Neural cell (in vitro differentiated cells): ENCODE measurements around the gene ALDOA. TPM values are rescaled to one million over a fixed set of nuclear protein-coding genes. Genes with fewer than 3 reads are reported as not detected.

Experiments
- H2AFZ ChIP-seq: fragments of 200-600, 300-800 bp; sonication (generic), shearing (Covaris generic); 2 replicates; pipeline ENCODE4 v1.6.0; 2014; ENCODE audit warnings: low read depth, mild to moderate bottlenecking, antibody characterized with exemption, low read length, moderate library complexity
- H3F3A ChIP-seq: fragments of 200-600 bp; shearing (Covaris generic); 2 replicates; pipeline ENCODE4 v1.6.1; 2016; ENCODE audit warnings: mild to moderate bottlenecking, moderate library complexity, mixed read lengths, antibody characterized with exemption, low read length; ENCODE audit not compliant: insufficient read depth, poor library complexity, severe bottlenecking
- H3K27ac ChIP-seq: fragments of 200-600, 300-800 bp; sonication (generic), shearing (Covaris generic); 2 replicates; pipeline ENCODE4 v1.5.1; 2014; ENCODE audit warnings: mild to moderate bottlenecking, low read length, moderate library complexity
- H3K27me3 ChIP-seq: fragments of 300-800, 200-600 bp; sonication (generic), shearing (Covaris generic); 2 replicates; pipeline ENCODE4 v1.6.0; 2014; ENCODE audit warnings: mild to moderate bottlenecking, low read depth, low read length, moderate library complexity; ENCODE audit not compliant: insufficient read depth
- H3K36me3 ChIP-seq: fragments of 300-800, 200-600 bp; sonication (generic), shearing (Covaris generic); 2 replicates; pipeline ENCODE4 v1.5.1; 2014; ENCODE audit warnings: mild to moderate bottlenecking, antibody characterized with exemption, low read length, moderate library complexity; ENCODE audit not compliant: insufficient read depth
- H3K4me2 ChIP-seq: fragments of 300-800, 200-600 bp; sonication (generic), shearing (Covaris generic); 2 replicates; pipeline ENCODE4 v1.6.0; 2014; ENCODE audit warnings: mild to moderate bottlenecking, low read length
- H3K4me3 ChIP-seq: fragments of 300-800, 200-600 bp; sonication (generic), shearing (Covaris generic); 2 replicates; pipeline ENCODE4 v1.5.1; 2014; ENCODE audit warnings: mild to moderate bottlenecking, low read length, moderate library complexity
- H3K79me2 ChIP-seq: fragments of 200-600 bp; shearing (Covaris generic); replicated peaks from 2 replicates; pipeline ENCODE4 v1.6.0; 2014; ENCODE audit warnings: mild to moderate bottlenecking, low read length, moderate library complexity; ENCODE audit not compliant: insufficient read depth
- H3K9ac ChIP-seq: fragments of 300-800, 200-600 bp; sonication (generic), shearing (Covaris generic); 2 replicates; pipeline ENCODE4 v1.6.1; 2016; ENCODE audit warnings: mild to moderate bottlenecking, low read length, mixed read lengths
- H3K9me2 ChIP-seq: fragments of 200-600 bp; shearing (Covaris generic); 2 replicates; pipeline ENCODE4 v1.6.1; 2016; ENCODE audit warnings: mild to moderate bottlenecking, low read length, mixed read lengths; ENCODE audit not compliant: insufficient read depth
- H3K9me3 ChIP-seq: fragments of 200-600, 300-800 bp; sonication (generic), shearing (Covaris generic); 2 replicates; pipeline ENCODE4 v1.6.1; 2016; ENCODE audit warnings: mild to moderate bottlenecking, mixed run types, low read length, moderate library complexity, mixed read lengths
- H4K20me1 ChIP-seq: fragments of 200-600 bp; shearing (Covaris generic); 2 replicates; pipeline ENCODE4 v1.6.1; 2016; ENCODE audit warnings: mild to moderate bottlenecking, mixed run types; ENCODE audit not compliant: insufficient read depth
- EP300 ChIP-seq: fragments of 450-650 bp; conservative IDR thresholded peaks from 2 replicates; pipeline ENCODE4 v1.6.1; 2014; ENCODE audit warnings: antibody characterized with exemption, mild to moderate bottlenecking, moderate library complexity; ENCODE audit not compliant: poor library complexity, severe bottlenecking
- EZH2 ChIP-seq: fragments of 200-600, 300-800 bp; shearing (Covaris generic), sonication (generic); IDR thresholded peaks from 2 replicates; pipeline ENCODE4 v1.6.1; 2014; ENCODE audit warnings: antibody characterized with exemption, low read length, borderline replicate concordance, mild to moderate bottlenecking; ENCODE audit not compliant: insufficient read depth, poor library complexity, severe bottlenecking
- MXI1 ChIP-seq: fragments of 450-650 bp; conservative IDR thresholded peaks from 2 replicates; pipeline ENCODE4 v1.6.1; 2014; ENCODE audit warnings: antibody characterized with exemption, mild to moderate bottlenecking; ENCODE audit not compliant: poor library complexity, severe bottlenecking
- POLR2AphosphoS5 ChIP-seq: IDR thresholded peaks from 2 replicates; pipeline ENCODE4 v1.6.1; 2012
- RAD21 ChIP-seq: fragments of 450-650 bp; conservative IDR thresholded peaks from 2 replicates; pipeline ENCODE4 v1.6.1; 2014; ENCODE audit warnings: antibody characterized with exemption, mild to moderate bottlenecking, moderate library complexity
- SMC3 ChIP-seq: fragments of 450-650 bp; conservative IDR thresholded peaks from 2 replicates; pipeline ENCODE4 v1.6.1; 2014; ENCODE audit warnings: antibody characterized with exemption, mild to moderate bottlenecking, moderate library complexity; ENCODE audit not compliant: poor library complexity
- TAF1 ChIP-seq: IDR thresholded peaks from 2 replicates; pipeline ENCODE4 v1.6.1; 2012; ENCODE audit warnings: low read depth
- polyA plus RNA-seq: library from polyadenylated mRNA; depleted of rRNA; stranded (reverse); fragments of >200 nt; gene quantifications from 2 replicates; pipeline ENCODE4 v1.2.3, GENCODE V29; 2014
- TF ChIP-seq, protein P1 (sequence below): IDR thresholded peaks from 2 replicates; pipeline ENCODE4 v1.6.1; 2012; ENCODE audit warnings: borderline replicate concordance
- TF ChIP-seq, protein P2 (sequence below): fragments of 450-650 bp; IDR thresholded peaks from 2 replicates; pipeline ENCODE4 v1.5.1; 2014; ENCODE audit warnings: antibody characterized with exemption, mild to moderate bottlenecking, moderate library complexity; ENCODE audit not compliant: poor library complexity, severe bottlenecking

Gene ALDOA
- polyA plus RNA-seq, 1 donor from 2014 or later, result 59.3 TPM

DNA sequence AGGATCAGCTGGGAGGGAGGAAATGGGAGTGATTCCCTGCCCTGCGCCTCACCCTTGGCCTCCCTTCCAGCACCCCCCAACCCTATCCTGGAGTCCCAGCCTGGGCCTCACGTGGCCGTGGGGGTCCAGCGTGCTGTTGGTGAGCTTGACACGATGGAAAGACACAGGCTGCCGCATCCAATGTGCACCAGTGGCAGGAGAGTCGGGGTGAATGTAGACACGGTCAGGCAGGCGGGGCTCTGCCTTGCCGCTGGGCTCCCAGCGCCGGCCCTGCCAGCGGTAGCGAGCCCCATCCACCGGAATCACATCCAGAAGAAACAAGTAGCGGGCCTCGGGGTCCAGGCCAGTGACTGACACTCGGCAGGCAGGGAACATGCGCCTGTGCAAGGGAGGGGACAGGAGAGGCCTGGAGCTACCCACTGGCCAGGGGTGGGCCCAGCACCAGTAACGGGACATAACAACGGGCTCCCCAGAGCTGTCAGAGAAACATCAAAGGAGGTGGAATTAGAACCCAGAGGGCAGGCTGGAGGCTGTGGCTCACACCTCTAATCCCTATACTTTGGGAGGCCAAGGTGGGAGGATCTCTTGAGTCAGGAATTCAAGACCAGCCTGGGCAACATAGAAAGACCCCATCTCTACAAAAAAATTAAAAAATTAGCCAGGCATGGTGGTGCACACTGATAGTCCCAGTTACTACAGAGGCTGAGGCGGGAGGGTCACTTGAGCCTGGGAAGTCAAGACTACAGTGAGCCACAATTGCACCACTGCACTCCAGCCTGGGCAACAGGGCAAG is 23.5 kb downstream of the ALDOA start:
- Histone ChIP-seq H3K36me3 (peaks cover 5% of the 10 kb centered on the region), H3F3A (no peaks in the 10 kb centered on the region), H3K27me3 (no peaks in the 10 kb centered on the region), H3K9ac (no peak overlapping the region), H3K9me2 (no peaks in the 10 kb centered on the region), H2AFZ (no peak overlapping the region), H3K79me2 (no peaks in the 10 kb centered on the region), H4K20me1 (no peaks in the 10 kb centered on the region), H3K4me2 (no peak overlapping the region), H3K27ac (no peak overlapping the region), H3K9me3 (no peaks in the 10 kb centered on the region), H3K4me3 (no peak overlapping the region)
- no peak for TF ChIP-seq EZH2
- no peak for TF ChIP-seq MXI1
- TF ChIP-seq, protein P1, sequence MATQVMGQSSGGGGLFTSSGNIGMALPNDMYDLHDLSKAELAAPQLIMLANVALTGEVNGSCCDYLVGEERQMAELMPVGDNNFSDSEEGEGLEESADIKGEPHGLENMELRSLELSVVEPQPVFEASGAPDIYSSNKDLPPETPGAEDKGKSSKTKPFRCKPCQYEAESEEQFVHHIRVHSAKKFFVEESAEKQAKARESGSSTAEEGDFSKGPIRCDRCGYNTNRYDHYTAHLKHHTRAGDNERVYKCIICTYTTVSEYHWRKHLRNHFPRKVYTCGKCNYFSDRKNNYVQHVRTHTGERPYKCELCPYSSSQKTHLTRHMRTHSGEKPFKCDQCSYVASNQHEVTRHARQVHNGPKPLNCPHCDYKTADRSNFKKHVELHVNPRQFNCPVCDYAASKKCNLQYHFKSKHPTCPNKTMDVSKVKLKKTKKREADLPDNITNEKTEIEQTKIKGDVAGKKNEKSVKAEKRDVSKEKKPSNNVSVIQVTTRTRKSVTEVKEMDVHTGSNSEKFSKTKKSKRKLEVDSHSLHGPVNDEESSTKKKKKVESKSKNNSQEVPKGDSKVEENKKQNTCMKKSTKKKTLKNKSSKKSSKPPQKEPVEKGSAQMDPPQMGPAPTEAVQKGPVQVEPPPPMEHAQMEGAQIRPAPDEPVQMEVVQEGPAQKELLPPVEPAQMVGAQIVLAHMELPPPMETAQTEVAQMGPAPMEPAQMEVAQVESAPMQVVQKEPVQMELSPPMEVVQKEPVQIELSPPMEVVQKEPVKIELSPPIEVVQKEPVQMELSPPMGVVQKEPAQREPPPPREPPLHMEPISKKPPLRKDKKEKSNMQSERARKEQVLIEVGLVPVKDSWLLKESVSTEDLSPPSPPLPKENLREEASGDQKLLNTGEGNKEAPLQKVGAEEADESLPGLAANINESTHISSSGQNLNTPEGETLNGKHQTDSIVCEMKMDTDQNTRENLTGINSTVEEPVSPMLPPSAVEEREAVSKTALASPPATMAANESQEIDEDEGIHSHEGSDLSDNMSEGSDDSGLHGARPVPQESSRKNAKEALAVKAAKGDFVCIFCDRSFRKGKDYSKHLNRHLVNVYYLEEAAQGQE, result no peak
- TF ChIP-seq TAF1, result no peak
- TF ChIP-seq SMC3, result no peak
- TF ChIP-seq RAD21, result no peak

DNA sequence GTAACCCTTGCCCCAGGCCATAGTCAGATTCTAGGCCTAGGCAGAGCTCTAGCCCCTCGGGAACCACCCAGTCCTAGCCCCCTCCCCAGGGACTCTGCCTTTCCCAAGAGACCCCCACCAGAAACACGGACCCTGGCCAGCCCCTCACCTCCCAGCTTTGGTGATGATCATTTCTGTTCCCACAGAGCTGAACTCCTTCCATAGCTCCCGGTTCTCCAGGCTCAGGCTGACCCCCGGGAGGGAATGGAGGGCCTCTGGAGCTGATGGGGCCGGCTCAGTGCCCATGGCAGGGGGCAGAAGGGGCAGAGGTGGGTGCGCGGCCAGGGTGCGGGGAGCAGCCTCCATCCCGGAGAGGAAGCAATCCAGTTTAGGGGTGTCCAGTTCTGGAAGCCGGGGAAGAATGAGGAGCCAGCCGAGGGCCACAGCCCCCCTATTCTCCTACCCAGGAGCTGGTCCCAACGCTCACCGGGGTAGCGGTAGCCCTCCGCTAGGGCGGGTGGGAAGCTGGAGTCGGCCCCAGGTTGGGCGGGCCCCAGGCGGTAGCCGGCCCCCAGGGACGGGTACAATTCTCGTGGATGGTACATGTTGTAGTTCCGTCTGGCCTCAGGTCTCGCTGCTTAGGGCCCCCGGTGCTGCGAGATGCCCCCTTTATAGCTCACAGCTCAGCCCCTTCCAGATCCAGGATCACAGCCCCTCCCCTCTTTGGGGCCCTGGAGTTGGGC is 25.2 kb downstream of the ALDOA start:
- H4K20me1 ChIP-seq, result no peaks in the 10 kb centered on the region
- peaks cover under 1% of the 10 kb centered on the region for H3K36me3 ChIP-seq
- no peak overlapping the region for H2AFZ ChIP-seq
- no peak overlapping the region for H3K4me3 ChIP-seq
- no peak overlapping the region for H3K9ac ChIP-seq
- TF ChIP-seq TAF1 (no peak), EZH2 (no peak), RAD21 (no peak), EP300 (no peak), SMC3 (no peak), POLR2AphosphoS5 (no peak), MXI1 (no peak)
- TF ChIP-seq, protein P1, result no peak
- TF ChIP-seq, protein P2, sequence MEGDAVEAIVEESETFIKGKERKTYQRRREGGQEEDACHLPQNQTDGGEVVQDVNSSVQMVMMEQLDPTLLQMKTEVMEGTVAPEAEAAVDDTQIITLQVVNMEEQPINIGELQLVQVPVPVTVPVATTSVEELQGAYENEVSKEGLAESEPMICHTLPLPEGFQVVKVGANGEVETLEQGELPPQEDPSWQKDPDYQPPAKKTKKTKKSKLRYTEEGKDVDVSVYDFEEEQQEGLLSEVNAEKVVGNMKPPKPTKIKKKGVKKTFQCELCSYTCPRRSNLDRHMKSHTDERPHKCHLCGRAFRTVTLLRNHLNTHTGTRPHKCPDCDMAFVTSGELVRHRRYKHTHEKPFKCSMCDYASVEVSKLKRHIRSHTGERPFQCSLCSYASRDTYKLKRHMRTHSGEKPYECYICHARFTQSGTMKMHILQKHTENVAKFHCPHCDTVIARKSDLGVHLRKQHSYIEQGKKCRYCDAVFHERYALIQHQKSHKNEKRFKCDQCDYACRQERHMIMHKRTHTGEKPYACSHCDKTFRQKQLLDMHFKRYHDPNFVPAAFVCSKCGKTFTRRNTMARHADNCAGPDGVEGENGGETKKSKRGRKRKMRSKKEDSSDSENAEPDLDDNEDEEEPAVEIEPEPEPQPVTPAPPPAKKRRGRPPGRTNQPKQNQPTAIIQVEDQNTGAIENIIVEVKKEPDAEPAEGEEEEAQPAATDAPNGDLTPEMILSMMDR, result no peak
- no peaks in the 10 kb centered on the region for H3K9me2 ChIP-seq
- H3F3A ChIP-seq, result no peaks in the 10 kb centered on the region
- no peak overlapping the region for H3K27ac ChIP-seq
- H3K27me3 ChIP-seq, result no peaks in the 10 kb centered on the region
- H3K79me2 ChIP-seq, result no peaks in the 10 kb centered on the region
- no peaks in the 10 kb centered on the region for H3K9me3 ChIP-seq
- no peak overlapping the region for H3K4me2 ChIP-seq
